Right kidney (tissue), 1 donor: ENCODE results near the gene STAP2.

Experiments
- DNase-seq: peaks from one replicate; pipeline ENCODE4 v3.0.0-alpha.2; 2016

The STAP2 gene

DNA sequence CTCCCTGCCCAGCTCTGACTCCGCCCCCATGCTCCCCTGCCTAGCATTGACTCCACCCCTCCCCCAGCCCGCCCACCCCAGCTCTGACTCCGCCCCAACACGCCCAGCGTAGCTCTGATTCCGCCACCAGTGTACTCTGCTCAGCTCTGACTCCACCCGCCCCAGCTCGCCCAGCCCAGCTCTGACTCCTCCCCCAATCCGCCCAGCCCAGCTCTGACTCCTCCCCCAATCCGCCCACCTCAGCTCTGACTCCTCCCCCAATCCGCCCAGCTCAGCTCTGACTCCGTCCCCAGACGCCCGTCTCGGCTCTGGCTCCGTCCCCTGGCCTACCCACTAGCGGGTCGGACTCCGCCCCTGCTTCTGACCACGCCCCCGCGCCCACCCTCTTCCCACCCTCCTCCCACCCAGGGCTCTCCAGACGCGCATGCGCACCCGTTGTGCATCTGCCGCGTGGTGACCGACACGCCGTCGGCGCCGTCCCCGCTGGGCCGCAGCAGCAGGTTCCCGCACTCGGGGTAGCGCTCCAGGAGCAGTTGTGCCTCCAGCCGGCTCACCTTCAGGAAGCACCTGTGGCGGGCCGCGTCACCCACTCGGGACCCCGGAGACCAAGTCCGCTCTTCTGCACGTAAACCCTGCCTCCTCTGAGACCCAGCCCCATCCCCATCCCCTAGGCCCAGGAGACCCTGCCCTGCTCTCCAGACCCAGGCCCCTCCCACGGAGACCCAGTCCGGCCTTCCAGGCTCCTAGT lies 10.2 kb downstream of the STAP2 start:
- DNase-seq, result peak; percentile 86

DNA sequence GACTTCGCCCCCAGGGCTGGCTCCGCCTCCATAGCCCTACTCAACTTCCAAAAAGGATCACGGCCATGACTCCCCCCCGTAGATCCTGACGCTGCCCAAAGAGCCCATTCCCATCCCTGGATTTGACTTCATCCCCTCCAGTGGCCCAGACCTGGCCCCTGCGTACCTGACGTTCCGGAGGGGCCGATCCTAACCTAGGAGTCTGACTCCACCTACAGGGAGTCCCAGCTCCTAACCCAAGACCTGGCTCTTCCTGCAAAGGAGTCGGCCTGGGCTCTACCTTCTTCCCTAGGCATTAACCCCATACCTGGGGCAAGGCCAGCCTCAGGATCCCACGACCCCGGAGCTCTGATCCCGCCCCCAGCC lies 10.8 kb downstream of the STAP2 start:
- peak; percentile 79 for DNase-seq

DNA sequence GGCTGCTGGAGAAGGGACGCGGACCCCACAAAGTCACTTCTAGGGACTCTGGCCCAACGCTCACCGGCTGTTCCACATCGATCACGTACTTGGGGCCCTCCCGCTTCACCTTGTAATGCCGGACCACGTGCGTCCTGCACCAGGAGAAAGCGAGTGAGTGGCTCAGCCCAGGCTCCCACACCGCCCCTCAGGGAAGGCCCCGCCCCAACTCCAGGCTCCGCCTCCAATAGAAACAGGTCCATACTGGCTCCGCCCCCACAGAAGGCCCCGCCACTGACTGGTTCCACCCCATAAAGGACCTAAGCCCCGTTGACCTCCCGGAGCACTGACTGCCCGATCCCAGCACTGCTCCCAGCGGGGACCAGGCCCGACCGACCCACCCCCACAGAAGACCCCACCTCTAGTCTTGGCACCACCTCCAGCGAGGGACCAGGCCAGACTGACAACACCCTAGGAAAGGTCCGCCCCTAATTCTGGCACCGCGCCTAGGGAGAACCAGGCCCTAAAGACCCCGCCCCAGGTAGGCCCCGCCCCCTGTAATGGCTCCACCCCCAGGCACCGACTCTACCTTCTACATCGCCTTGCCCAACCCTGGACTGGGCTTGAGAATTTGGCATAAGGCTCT lies 11.3 kb downstream of the STAP2 start:
- DNase-seq, result peak; percentile 60

DNA sequence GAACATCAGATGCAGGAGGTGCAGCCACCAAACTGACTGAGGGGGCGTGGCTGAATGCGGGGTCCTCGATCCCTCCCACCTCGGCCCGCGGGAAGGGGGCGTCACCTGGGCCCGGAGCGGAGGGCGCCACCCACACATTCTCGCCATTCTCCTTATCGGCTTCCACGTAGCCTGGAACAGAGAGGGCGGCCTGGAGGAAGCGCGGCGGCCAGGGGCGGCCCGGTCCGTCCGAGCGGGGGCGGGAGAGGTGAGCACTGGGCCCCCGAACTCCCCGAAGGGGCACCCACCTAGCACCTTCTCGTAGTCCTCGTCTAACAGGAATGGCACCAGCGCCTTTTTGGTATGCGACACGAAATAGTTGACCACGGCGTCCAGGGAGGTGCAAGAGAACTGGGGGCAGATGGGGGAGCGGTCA lies 11.8 kb downstream of the STAP2 start:
- no peak for DNase-seq

GRCh38 chr19:4326215-4326836 lies 12.3 kb downstream of the STAP2 start:
- DNase-seq, result no peak

DNA sequence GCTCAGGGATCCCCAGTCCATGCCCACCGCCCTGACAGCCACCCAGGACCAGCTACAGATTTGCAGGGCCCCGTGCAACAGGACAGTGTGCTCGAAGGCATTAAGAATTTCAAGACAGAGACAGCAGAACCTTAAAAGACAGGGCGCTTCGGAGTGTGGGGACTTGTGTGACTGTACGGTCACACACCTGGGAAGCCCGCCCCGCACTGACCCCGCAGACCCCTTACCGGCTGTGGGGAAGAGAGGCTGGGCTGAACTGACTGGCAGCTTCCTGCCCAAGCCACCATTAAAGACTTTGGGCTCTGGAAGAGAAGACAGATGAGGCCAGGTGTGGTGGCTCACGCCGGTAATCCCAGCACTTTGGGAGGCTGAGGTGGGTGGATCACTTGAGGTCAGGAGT lies 14.4 kb downstream of the STAP2 start:
- DNase-seq, result no peak

GRCh38 chr19:4323692-4324091 lies 14.9 kb downstream of the STAP2 start:
- no peak for DNase-seq

DNA sequence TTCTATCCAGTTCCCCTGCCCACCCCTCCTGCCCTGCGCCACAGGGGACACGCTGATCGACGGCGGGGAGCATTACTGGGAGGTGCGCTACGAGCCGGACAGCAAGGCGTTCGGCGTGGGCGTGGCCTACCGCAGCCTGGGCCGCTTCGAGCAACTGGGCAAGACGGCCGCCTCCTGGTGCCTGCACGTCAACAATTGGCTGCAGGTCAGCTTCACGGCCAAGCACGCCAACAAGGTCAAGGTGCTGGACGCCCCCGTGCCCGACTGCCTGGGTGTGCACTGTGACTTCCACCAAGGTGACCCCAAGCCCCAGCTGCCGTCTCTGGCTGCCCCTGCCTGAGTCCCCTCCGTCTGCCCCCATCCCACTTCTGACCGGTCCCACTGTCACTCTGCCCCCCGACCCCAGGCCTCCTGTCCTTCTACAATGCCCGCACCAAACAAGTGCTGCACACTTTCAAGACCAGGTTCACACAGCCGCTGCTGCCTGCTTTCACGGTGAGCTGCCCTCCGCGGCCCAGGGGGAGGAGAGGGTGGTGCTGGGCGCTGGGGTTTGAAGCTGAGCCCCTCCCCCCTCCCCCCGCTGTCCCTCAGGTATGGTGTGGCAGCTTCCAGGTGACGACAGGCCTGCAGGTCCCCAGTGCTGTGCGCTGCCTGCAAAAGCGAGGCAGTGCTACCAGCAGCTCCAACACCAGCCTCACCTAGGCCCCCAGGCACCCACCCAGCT lies 15.5 kb downstream of the STAP2 start:
- DNase-seq, result no peak

GRCh38 chr19:4320419-4320818 lies 18.2 kb downstream of the STAP2 start:
- DNase-seq, result no peak

- no peak for DNase-seq
These were observed 19.4 kb downstream of the STAP2 start for GRCh38 chr19:4319067-4319718.

DNA sequence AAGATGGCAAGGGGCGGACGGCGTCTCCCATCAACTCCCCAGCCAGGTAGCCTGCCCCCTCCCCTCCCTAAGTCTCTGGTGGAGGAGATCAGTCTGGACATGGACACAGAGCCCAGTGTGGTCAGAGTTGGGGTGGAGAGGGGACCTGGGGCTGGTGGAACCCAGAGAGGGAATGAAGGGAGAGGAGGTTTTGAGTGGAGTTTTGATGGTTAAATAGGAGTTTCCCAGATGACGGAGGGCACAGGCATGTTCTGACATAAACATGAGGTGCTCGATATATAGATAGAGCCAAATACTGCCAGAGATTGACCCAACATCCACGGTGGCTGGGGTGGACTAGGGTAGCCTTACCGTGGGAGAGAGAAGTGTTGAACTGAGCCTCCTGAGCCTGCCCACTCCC lies 20.2 kb downstream of the STAP2 start:
- DNase-seq, result no peak

DNA sequence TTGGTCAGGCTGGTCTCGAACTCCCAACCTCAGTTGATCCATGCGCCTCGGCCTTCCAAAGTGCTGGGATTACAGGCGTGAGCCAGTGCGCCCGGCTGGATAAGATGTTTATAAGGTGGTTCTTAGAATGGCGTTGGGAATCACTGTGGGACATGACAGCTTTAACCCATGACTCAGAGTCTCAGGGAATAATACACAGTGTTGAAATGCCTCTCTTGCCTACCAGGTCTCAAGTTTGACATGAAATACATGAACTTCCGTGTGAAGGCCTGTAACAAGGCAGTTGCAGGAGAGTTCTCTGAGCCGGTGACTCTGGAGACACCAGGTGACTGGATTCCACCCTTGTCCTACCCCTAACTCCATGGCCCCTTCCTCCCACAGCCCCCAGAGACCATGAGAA lies 21.7 kb downstream of the STAP2 start:
- no peak for DNase-seq

- DNase-seq, result no peak
These were observed 24.7 kb downstream of the STAP2 start for GRCh38 chr19:4313847-4314490.

DNA sequence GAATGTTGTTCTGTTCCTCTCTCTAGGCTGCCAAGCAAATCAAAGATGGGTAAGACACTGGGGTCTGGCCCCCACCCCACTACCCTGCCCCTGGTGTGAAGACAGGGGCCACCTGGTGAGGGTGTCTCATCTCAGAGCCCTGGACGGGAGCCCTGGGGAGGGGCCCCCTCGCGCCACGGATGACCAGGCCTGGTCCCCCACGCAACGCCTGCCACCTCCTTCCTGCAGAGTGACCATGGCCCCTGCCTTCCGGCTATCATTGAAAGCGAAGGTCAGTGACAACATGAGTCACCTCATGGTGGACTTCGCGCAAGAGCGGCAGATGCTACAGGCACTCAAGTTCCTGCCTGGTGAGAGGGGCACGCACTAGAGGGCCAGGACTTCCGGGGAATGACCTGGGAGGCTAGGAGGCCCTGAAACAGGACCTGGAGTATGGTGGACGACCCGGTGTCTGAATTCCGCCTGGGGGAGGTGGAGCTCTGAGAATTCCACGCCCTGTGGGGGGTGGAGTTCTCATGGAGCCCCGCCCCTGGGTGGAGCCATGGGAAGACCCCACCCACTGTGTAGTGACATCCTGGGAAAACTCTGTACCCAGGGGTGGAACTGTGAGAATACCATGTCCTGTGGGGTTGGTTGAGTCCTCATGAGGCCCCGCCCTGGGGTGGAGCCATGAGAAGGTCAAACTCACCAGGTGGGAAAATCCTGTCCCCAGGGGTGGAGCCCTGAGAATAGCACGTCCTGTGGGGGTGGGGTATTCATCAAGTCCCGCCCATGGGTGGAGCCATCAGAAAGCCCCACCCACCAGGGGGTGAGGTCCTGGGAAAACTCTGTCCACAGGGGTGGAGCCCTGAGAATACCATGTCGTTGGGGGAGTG lies 28.1 kb downstream of the STAP2 start:
- DNase-seq, result no peak

- no peak for DNase-seq
These were observed 33.0 kb downstream of the STAP2 start for GRCh38 chr19:4305659-4306058.

- no peak for DNase-seq
These were observed 33.4 kb downstream of the STAP2 start for GRCh38 chr19:4305257-4305612.

- DNase-seq, result no peak
These were observed 33.9 kb downstream of the STAP2 start, which contains the start of gene FSD1 for GRCh38 chr19:4304538-4305256. TSS of gene FSD1 (plus strand) at chr19:4304598. CDS start at chr19:4304747, 149 bp downstream.

- no peak for DNase-seq
These were observed 34.6 kb downstream of the STAP2 start for GRCh38 chr19:4303819-4304537.

DNA sequence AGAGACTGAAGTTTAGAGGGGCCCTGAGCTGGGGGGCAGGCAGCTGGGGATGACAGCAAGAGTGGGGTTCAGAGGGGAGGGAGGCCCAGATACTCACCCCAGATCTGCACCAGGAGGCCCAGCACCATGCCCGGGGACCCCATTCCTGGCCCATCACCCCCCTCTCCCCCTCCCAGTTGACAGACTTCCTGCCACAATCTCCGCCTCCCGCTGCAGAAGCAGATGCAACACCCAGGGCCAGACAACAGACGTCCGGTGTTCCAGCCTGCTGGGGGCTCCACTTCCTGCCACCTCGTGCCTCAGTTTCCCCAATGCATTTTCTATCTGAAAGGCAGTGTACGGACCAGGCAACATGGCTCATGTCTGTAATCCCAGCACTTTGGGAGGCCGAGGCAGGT lies 36.4 kb downstream of the STAP2 start, which contains the start of gene TMIGD2:
Gene TMIGD2, minus strand, starts transcription at position 147 of the 398 bp plus-strand sequence. Its CDS starts 4 bp downstream, at position 143.
- DNase-seq, result no peak
